NT2/D1 (cell line): ENCODE measurements around the gene METAP1D.
A peak's percentile ranks its signal among the peaks of the same experiment; 100 is the strongest.

Experiments used
- DNase-seq: peaks from one replicate; pipeline ENCODE4 v3.0.0-alpha.2; 2011; ENCODE audit warnings: low read depth, low spot score
- H3K27me3 ChIP-seq: 2 replicates; pipeline ENCODE4 v1.6.0; 2011; ENCODE audit warnings: mild to moderate bottlenecking; ENCODE audit not compliant: insufficient read length, insufficient read depth
- H3K36me3 ChIP-seq: 2 replicates; pipeline ENCODE4 v1.6.1; 2011; ENCODE audit warnings: mild to moderate bottlenecking, low read length, mixed read lengths; ENCODE audit not compliant: insufficient read depth, insufficient read length
- H3K4me1 ChIP-seq: 2 replicates; pipeline ENCODE4 v1.5.1; 2011; ENCODE audit not compliant: insufficient read depth, insufficient read length
- H3K4me3 ChIP-seq: 2 replicates; pipeline ENCODE4 v1.5.1; 2011; ENCODE audit warnings: low read depth; ENCODE audit not compliant: insufficient read length
- H3K9ac ChIP-seq: 2 replicates; pipeline ENCODE4 v1.6.0; 2011; ENCODE audit warnings: low read depth; ENCODE audit not compliant: insufficient read length
- H3K9me3 ChIP-seq: 2 replicates; pipeline ENCODE4 v1.5.1; 2011; ENCODE audit warnings: mild to moderate bottlenecking, low read length; ENCODE audit not compliant: insufficient read depth
- SUZ12 ChIP-seq: IDR thresholded peaks from 2 replicates; pipeline ENCODE4 v1.6.1; 2011; ENCODE audit not compliant: insufficient read length, insufficient read depth; ENCODE audit errors: extremely low read depth
- YY1 ChIP-seq: IDR thresholded peaks from 2 replicates; pipeline ENCODE4 v1.6.1; 2011; ENCODE audit not compliant: insufficient read length, insufficient read depth
- ZNF274 ChIP-seq: IDR thresholded peaks from 2 replicates; pipeline ENCODE4 v1.6.1; 2011; ENCODE audit warnings: mild to moderate bottlenecking, low read depth, low read length

Gene METAP1D

GRCh38 chr2:172083628-172084394, 84.1 kb downstream of the METAP1D start:
- no peaks in the 10 kb centered on the region for H3K9me3 ChIP-seq
- peaks cover 92% of the 10 kb centered on the region for H3K27me3 ChIP-seq
- H3K4me1 ChIP-seq: peaks cover 33% of the 10 kb centered on the region
- TF ChIP-seq SUZ12 (peak; percentile 29), YY1 (no peak), ZNF274 (no peak)
- no peak for DNase-seq
- H3K36me3 ChIP-seq: no peaks in the 10 kb centered on the region
- peak overlapping the region; percentile 49 for H3K4me3 ChIP-seq
- H3K9ac ChIP-seq: no peak overlapping the region

GRCh38 chr2:172084395-172084644, 84.6 kb downstream of the METAP1D start:
- Histone ChIP-seq H3K36me3 (no peaks in the 10 kb centered on the region), H3K4me1 (peaks cover 33% of the 10 kb centered on the region), H3K4me3 (peak overlapping the region; percentile 49), H3K27me3 (peaks cover 97% of the 10 kb centered on the region), H3K9me3 (no peaks in the 10 kb centered on the region), H3K9ac (peak overlapping the region; percentile 72)
- no peak for DNase-seq
- TF ChIP-seq YY1 (no peak), SUZ12 (no peak), ZNF274 (no peak)

- DNase-seq: peak; percentile 89
- Histone ChIP-seq H3K27me3 (peaks cover 100% of the 10 kb centered on the region), H3K9ac (peak overlapping the region; percentile 72), H3K4me3 (peak overlapping the region; percentile 49), H3K36me3 (no peaks in the 10 kb centered on the region), H3K4me1 (peaks cover 36% of the 10 kb centered on the region), H3K9me3 (no peaks in the 10 kb centered on the region)
- TF ChIP-seq ZNF274 (no peak), SUZ12 (peak; percentile 53), YY1 (no peak)
These were observed 85.1 kb downstream of the METAP1D start for GRCh38 chr2:172084645-172085459.

GRCh38 chr2:172085460-172086159, 85.9 kb downstream of the METAP1D start, which contains the start of gene DLX1:
DLX1 (plus strand) TSS chr2:172085507; CDS start chr2:172085678, 171 bp downstream.
- H3K4me3 ChIP-seq: peak within 1 kb of the TSS; percentile 49
- H3K27me3 ChIP-seq: peaks cover 100% of the 10 kb centered on the region
- H3K36me3 ChIP-seq: no peaks in the 10 kb centered on the region
- no peak for TF ChIP-seq YY1
- TF ChIP-seq ZNF274: no peak
- no peak for TF ChIP-seq SUZ12
- H3K9me3 ChIP-seq: no peaks in the 10 kb centered on the region
- H3K9ac ChIP-seq: peak within 1 kb of the TSS; percentile 72
- no peak for DNase-seq
- peaks cover 43% of the 10 kb centered on the region for H3K4me1 ChIP-seq

- no peak for DNase-seq
- TF ChIP-seq ZNF274: no peak
- TF ChIP-seq SUZ12: peak; percentile 76
- peak overlapping the region; percentile 12 for H3K4me3 ChIP-seq
- peaks cover 41% of the 10 kb centered on the region for H3K4me1 ChIP-seq
- H3K9ac ChIP-seq: no peak overlapping the region
- H3K36me3 ChIP-seq: no peaks in the 10 kb centered on the region
- H3K9me3 ChIP-seq: no peaks in the 10 kb centered on the region
- peaks cover 100% of the 10 kb centered on the region for H3K27me3 ChIP-seq
These were observed 86.8 kb downstream of the METAP1D start for GRCh38 chr2:172086241-172087206.

- Histone ChIP-seq H3K9me3 (no peaks in the 10 kb centered on the region), H3K36me3 (no peaks in the 10 kb centered on the region), H3K4me3 (no peak overlapping the region), H3K4me1 (peaks cover 41% of the 10 kb centered on the region), H3K27me3 (peaks cover 100% of the 10 kb centered on the region), H3K9ac (no peak overlapping the region)
- no peak for TF ChIP-seq SUZ12
- TF ChIP-seq YY1: no peak
- TF ChIP-seq ZNF274: no peak
- no peak for DNase-seq
These were observed 87.5 kb downstream of the METAP1D start for GRCh38 chr2:172087207-172087779.
